Activated CD8-positive, alpha-beta memory T cell treated with anti-CD3 and anti-CD28 coated beads, Interleukin-2, amount 50 U/mL, for 1 hour (primary cell): Measurements from ENCODE around the gene DOC2B.

ENCODE experiments used
- DNase-seq: peaks from one replicate; pipeline ENCODE4 v3.0.0-alpha.2; 2020; ENCODE audit errors: extremely low read depth

The DOC2B gene

DNA sequence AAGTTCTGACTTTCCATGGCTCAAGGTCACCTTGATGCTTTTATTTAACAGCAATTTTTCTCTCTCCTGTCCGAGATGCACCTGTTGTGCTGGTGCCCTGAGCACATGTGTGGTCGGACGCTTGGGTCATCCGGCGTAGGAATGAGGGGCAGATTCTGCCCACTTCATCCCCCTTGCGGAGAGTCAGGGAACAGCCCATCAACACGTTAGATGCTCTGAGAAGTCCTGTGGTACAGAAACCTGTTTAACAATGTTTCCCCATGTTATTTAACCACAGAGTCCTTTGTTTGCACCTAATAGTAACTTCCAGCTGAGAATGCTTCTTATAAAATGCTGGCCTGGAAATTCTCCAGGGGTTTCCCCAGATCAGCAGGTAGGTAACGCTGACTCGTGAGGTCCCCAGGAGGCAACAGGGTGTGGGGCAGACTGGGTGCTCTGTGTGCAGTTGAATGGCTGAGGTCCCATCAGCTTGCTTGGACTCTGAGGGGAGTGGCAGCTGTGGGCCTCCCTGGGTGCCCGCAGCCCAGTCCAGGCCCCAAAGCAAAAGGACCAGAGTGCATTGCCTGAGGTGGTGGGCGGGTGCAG lies 17.8 kb downstream of the DOC2B start:
- no peak for DNase-seq

DNA sequence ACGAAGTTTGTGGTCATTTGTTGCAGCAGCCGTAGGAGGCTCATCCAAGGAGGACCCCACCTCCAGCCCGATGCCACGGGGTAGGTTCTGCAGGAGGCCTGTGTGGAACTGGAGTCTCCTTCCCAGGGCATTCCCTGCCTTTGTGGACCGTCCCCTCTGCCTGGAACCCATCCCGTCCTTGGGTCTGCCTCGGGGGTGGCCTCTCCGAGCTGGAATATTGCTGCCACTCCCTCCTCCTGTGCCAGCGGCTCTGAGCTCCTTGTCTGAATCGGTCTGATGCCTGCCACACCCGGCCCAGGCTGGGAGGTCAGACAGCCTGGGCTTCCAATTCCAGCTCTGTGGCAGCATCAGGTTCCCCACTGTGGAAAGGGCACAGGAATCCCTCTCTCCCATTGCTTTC lies 18.8 kb downstream of the DOC2B start:
- no peak for DNase-seq

DNA sequence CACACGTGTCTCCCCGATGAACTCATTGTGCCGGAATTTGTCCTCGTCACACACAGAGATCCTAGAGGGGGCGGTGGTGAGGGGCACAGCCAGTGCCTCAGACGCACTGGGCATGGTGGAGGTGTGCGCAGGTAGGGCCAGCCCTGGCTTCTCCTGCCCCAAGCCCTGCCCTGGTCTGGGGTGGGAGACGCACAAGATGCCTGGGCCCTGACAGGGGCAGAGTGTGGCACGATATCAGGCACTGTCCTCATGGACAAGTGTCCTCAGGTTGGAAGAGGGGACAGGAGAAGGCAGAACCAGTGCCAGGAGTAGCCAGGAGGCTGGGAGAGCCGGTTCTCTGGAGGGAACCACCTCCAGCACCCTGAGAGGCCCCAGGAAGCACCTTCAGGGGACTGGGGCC lies 20.0 kb downstream of the DOC2B start:
- DNase-seq, result no peak

DNA sequence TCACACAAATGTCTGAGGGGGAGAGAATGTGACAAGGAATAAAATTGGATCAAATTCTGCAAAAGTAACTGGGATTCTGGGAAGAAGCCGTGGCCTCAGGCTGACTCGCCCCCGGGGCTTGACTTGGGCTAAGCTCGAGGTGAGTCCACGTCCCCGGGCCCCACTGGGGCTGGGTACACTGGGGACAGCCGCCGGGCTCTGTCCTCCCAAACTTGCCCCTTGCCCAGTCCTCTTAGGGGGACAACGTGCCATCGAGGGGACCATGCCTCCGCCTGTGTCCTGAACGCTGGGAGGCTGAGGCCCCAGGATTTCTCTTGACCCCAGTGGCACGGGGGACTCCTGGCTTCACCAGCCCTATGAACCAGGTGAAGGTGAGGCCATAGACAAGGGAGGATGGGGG lies 21.1 kb downstream of the DOC2B start:
- no peak for DNase-seq

DNA sequence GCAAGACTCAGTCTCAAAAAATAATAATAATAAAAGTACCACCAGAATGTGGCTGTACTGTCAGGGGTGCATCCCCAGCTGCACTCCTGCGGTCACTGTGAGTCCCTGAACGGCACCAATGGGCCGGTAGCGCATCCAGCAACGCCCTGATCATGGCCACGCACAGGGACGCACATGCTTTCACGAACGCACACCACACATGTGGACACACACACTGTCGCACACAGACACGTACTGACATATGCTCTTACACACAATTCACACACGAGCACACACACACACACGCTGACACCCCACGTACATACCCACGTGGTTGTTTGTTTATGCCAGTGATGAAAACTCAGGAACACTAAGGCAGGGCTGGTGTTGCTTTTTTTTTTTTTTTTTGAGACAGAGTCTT lies 21.8 kb downstream of the DOC2B start:
- no peak for DNase-seq

DNA sequence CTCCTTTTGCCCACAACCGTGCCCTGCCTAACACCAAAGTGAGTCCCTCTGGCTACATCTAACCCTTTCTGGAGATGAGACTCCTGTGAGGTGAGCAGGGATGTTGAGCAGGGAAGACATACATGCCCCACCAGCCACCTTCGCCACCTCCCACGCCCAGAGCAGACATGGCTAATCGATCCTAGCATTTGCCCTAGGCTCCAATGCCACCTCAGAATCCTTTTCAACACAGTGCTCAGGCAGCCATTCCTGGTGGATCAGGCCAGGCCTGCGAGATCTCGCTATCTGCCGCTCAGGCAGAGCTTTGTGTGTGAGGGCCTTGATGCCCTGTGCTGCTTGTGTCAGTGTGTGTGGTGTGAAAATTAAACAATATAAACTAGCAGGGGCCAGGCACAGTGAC lies 23.1 kb downstream of the DOC2B start:
- DNase-seq, result no peak

DNA sequence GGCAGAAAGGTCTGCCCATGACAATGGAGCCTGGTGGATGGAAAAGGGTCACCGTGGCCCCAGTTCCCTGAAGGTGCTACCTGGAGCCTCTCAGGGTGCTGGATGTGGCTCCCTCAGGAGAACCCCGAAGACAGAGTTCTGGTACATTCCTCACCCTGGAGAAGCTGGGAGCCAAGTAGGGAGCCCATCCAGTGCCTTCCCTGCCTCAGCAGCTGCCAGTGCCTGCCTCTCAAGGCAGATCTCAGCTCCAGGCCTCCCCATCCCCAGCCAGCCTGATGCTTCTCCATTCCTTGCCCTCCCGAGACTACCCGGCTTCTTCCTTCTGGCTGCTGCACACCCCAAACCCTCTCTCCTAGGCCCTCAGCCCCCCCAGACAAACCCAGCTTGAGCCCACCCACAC lies 23.5 kb downstream of the DOC2B start:
- no peak for DNase-seq

DNA sequence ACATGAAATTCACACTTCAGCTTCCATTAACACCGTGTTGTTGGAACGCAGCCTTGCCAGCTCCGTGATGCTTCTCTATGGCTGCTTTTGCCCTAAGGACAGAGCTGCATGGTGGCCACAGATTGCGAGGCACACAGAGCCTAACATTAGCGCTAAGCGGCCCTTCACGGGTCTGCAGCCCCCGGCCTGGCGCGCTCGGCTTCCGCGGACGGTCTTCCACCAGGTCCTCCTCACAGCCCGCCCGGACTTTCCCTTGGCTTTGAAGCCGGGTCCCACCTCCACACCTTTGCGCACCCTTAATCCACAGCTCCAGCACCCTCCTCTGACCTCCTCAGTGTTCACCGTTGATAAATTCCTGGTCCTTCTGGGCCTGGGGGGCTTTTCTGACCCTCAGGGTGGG lies 24.5 kb downstream of the DOC2B start:
- DNase-seq, result no peak

DNA sequence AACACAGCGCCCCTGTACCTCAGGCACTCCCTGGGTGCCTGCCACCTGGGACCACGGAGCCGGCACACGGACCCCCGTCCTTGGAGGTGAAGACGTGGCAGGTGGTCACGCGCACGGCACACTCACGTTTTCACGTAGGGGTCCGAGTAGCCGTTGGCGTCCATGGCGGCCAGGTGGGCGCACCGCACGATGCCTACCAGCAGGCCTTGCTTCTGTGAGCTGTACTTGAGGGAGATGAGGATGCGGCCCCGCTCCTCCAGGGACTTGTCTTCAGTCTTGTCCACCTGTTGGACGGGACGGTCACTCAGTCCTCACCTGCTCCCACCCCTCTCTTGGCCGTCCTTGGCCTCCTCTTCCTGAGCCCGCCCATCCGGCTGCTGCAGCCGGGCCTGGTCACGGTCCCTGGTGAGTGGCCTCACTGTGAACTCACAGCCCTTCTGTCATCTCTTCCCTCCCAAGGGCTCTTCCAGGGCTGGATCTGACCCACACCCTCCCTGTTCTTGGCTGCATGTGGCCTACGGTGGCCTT lies 25.3 kb downstream of the DOC2B start:
- DNase-seq, result no peak

DNA sequence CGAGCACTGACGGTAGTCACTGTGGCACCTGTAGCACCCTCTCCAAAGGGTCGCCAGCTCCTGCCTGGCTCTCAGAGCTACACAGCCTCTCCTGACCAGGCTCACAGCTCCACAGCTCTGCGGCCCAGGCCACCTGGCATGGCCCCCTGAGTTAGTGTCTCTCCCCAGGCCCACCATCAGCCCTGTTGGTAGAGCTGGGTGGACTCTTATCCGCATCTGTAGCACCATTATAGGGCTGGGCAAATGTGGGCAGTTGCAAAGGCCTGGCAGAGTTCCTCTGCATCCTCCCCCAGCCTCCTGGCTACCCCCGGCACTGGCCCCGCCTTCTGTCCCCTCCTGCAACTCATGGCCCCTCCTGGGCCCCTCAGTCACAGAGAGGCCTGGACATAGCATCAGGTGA lies 25.9 kb downstream of the DOC2B start:
- no peak for DNase-seq

DNA sequence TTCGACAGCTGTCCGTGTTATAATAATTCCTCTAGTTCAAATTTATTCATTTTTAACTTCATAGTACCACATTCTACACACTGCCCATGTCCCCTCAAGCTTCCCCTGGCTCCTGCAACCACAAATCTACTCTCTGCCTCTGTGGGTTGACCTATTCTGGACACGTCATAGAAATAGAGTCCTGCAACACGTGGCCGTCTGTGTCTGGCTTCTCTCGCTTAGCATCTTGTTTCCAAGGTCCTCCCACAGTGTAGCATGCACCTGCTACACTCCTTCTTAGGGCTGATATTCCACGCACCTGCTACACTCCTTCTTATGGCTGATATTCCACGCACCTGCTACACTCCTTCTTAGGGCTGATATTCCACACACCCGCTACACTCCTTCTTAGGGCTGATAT lies 27.6 kb downstream of the DOC2B start:
- no peak for DNase-seq

DNA sequence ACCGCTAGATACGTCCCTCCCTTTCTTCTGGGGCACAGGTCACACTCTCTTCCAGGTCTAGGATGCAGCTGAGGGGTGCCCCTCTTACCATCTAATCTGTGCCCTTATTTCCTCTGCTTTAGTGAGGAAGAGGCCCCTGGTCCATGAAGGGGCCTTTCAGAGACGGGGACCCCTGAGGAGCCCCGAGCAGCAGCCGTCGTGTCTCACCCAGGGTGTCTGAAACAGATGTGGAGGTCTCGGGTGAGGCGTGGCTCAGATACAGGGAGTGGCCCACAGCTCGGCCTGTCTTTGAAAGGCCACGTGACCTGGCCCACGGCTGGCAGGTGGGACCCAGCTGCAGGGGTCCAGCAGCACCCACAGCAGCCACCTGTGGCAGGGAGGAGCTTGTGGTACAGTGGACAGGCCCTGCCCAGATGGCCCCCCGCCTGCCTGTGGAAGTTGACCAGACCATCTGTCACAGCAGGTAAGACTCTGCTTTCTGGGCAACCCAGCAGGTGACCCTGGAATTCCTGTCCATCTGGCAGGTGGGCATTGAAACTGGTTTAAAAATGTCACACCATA lies 28.5 kb downstream of the DOC2B start:
- no peak for DNase-seq

DNA sequence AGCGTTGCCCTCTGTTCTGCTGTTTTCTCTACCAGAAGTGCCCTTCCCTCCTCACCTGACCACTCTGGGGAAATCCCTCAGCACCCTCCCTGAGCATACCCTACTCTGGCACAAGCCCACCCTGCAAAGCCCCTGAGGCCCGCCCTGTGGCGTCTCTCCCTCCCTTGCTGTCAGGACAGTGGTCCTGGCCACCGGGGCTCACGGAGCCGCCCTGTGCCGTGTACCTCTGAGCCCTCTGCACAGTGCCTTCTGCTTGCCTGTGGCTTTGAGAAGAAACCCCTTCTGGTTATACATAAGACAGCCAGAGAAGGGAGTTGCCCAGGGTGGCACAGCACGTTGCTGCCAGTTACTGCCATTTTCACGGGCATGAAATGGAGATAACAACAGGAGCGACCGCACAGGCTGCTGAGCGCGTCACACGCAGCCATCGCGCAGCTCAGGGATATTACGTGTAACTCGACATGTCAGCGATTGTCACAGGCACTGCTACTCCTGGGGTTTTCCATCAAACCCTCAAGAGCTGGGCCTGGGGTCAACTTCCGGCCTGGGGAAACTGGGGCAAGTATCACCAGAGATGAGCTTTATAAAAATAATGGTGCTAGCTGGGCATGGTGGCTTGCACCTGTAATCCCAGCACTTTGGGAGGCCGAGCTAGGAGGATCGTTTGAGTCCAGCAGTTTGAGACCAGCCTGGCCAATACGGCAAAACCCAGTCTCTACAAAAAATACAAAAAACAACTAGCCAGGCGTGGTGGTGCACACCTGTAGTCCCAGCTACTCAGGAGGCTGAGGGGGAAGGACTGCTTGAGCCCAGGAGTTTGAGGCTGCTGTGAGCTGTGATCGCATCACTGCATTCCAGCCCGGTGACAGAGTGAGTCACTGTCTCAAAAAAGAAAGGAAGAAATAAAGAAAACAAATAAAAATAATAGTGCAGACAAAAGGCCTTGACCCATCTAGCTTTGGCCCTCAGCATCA lies 29.3 kb downstream of the DOC2B start:
- DNase-seq, result no peak

DNA sequence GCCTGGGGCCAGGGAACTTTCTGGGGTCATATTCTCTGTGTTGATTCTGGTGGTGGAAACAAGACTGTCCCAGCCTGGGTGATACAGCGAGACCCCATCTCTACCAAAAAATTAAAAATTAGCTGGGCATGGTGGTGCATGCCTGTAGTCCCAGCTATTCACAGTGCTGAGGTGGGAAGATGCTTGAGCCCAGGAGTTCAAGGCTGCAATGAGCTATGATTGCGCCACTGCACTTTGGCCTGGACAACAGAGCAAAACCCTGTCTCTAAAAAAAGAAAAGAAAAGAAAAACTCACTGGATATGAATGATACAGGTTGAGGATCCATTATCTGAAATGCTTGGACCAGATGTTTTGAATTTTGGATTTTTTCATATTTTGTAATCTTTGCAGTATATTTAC lies 30.4 kb downstream of the DOC2B start:
- no peak for DNase-seq

DNA sequence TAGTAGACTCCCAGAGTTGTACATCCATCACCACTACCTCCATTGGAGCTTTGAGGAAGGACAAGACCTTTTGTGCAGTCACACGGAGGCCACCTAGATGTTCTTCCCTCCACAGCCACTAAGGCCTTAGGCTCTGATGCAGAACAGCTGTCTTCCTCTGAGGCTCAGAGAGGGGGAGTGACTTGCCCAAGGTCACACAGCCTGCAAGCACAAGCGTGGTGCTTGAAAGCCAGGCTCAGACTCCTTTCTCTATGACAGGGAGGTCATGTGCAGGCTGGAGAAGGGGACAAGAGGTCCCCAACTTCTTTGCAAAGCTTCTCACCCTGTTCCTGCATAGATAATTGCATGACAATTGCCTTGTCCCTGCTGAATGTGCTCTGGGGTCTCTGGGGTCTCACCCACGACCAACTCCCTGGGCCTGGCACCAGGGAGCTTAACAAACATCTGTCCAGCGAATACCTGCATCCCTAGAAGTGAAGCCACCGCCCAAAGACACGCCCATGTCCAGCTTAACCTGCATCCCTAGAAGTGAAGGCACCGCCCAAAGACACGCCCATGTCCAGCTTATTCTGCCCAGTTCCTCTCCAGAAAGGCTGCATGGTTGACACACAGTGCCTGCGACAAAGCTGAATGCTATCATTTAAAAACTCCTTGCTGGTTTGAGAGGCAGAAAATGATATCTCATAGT lies 31.4 kb downstream of the DOC2B start:
- no peak for DNase-seq

DNA sequence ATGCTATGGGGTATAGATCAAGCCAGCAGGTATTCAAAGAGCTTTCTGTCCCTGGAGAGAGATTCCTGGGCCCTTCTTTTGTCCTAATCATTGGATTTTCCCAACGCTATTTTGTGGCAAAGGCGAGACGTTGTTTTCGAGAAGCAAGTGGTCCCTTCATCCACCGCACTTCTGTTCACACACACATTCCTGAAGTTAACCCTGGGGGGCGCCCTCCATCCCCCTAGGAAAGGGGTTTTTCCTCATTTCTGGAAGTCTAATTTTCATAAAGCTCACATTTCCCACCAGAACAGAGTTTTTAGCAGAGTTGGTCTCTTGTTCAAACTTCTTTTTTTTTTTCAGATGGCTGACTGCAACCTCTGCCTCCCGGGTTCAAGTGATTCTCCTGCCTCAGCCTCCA lies 32.2 kb downstream of the DOC2B start:
- no peak for DNase-seq

DNA sequence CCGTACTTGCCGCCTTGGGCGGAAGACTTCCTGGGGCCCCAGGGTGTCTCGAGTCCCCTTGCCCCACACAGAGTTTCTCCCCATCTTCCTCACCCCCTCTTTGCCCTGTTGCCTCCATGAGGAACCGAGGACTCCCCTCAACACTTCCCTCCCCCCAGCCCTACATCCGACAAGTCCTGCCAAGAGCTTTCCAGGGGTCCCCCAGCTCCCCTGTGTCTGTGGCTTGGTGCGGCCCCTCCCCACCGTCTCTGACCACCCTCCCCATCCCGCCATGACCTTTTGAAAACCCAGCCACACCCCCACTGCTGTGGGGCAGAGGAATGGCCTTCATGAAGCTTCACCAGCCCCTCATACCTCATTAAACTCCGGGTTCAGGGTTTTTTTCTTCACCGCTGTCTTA lies 32.7 kb downstream of the DOC2B start:
- DNase-seq, result no peak

DNA sequence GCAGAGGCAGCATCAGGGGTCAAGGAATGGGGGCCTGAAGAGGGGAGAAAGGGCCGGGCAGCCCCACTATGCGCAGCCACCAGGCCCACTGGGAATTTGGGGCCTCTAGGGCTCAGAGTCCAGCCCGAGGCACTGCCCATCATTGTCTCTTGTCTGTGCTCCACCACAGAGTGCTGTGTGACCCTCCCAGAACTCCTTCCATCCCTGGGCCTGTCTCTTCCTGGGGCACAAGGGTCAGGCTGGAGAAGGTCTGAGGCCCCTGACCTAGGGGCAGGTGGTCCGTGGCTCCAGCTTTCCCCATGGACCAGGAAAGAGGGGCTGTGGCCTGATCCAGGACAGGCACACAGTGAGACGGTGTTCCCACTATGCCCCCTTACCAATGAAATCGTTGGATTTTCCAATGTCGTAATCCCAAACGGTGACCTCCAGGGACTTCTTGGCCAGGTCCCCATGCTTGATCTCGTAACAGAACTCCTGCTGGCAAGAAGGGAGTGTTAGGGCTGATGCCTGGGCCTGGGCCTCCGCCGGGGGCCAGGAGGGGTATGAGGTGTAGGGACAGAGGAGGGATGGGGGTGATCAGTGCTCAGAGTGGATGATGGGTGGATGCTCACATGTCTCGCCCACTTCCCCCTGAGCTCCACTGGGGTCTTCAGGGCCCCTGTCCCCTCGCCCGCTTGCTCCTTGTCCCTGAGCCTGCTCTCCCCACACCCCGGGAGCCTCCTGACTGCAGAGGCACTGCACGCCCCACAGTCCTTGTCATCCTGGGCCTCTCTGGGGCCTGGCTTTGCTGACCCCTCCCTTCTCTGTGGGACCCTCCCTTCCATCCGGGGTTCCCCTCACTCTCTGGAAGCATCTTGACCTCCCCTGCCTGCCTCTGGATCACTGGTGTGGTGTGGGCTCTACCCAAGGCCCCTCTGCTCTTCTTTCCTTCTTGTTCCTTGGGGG lies 33.4 kb downstream of the DOC2B start:
- DNase-seq, result no peak

DNA sequence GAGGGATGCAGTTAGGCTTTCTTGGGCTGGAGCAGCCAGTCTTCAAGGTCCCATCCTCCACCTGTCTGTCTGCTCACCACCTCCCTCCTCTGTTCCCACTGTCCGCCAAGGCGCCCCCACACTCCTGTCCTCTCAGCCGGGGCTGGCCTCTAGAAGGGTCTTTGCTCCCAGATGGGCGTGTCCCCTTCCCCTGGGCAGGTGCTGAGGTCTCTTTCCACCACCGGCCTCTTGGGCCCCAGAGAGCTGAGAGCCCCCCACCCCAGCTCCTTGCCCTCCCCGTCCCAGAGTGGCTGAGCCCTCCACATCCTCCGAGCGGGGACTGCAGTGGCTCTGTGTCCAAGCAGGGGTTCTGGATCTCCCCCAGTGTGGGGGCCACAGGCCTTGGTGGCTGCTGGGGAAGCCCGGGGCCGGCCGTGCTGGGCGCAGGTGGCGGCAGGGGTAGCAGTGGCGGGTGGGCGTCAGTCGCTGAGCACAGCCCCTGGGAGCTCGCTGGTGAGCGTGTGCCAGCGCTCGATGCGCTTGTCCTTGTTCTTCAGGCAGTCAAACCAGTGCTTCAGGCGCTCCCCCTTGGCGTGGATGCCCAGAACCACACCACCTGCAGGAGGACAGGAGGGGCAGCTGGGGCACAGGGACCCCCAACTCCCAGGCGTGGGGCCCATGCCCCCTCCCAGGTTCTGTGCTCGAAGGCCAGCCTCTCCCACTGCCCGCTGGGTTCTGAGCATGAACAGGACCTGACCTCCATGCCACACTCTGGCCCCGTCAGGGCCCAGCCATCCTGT lies 34.3 kb downstream of the DOC2B start:
- DNase-seq, result no peak

DNA sequence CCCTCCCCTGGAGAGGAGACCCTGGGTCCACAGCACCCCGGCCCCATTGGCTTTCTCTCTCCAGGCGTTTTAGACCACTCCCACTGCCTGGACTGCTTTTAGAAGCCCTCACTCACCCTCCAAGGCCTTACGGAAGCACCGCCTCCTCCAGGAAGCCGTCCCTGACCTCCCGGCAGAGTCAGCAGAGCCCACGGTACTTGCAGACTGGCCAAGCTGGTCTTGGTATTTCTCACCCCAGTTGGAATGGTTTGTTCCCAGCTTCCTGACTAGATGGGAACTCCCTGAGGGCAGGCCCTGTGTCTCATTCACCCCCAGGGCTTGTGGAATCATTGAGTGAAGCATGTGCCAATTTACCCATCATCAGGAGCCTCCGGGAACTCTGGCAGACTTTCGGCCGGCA lies 34.9 kb downstream of the DOC2B start:
- DNase-seq, result no peak
